ENCODE measurements around the gene CYSRT1.

Gene CYSRT1

DNA sequence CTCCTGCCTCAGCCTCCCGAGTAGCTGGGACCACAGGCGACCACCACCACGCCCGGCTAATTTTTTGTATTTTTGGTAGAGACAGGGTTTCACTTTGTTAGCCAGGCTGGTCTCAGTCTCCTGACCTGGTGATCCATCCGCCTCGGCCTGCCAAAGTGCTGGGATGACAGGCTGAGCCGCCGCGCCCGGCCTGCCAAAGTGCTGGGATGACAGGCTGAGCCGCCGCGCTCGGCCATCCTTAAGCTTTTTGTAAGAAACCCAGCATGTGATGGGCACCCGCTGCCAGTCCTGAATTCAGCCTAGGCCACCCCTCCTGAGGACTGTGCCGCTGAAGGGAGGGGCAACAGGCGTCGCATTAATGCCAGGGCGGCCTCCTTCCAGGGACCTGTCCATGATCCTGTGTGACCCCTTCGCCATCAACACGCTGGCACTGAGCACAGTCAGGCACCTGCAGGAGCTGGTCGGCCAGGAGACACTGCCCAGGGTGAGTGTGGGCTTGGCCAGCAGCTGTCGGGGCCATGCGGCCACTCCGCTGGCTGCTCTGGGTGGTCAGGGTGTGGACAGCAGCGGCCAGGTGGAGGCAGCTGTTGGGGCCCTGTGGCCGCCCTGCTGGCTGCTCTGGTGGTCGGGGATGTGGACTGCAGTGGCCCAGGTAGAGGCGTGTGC, 40.7 kb downstream of the CYSRT1 start:
- peak; percentile 62 for DNase-seq (ENCODE audit: low spot score)
- peaks cover 80% of the 10 kb centered on the region for H3K36me3 ChIP-seq (ENCODE audit: low read depth)
- ATAC-seq (ENCODE audit: low read depth) = no peak
- H3K9me3 ChIP-seq (ENCODE audit: severe bottlenecking) = no peaks in the 10 kb centered on the region
- no peak overlapping the region for H3K4me3 ChIP-seq (ENCODE audit: severe bottlenecking)
- no peaks in the 10 kb centered on the region for H3K27me3 ChIP-seq (ENCODE audit: insufficient read depth, poor library complexity, severe bottlenecking)
- TF ChIP-seq, protein P1, sequence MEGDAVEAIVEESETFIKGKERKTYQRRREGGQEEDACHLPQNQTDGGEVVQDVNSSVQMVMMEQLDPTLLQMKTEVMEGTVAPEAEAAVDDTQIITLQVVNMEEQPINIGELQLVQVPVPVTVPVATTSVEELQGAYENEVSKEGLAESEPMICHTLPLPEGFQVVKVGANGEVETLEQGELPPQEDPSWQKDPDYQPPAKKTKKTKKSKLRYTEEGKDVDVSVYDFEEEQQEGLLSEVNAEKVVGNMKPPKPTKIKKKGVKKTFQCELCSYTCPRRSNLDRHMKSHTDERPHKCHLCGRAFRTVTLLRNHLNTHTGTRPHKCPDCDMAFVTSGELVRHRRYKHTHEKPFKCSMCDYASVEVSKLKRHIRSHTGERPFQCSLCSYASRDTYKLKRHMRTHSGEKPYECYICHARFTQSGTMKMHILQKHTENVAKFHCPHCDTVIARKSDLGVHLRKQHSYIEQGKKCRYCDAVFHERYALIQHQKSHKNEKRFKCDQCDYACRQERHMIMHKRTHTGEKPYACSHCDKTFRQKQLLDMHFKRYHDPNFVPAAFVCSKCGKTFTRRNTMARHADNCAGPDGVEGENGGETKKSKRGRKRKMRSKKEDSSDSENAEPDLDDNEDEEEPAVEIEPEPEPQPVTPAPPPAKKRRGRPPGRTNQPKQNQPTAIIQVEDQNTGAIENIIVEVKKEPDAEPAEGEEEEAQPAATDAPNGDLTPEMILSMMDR (IDR thresholded peaks at IDR 0.05; ENCODE audit: poor library complexity, severe bottlenecking) = no peak
- H3K4me1 ChIP-seq (ENCODE audit: insufficient read depth, poor library complexity, severe bottlenecking) = no peaks in the 10 kb centered on the region
- H3K27ac ChIP-seq (ENCODE audit: poor library complexity, severe bottlenecking) = no peak overlapping the region

DNA sequence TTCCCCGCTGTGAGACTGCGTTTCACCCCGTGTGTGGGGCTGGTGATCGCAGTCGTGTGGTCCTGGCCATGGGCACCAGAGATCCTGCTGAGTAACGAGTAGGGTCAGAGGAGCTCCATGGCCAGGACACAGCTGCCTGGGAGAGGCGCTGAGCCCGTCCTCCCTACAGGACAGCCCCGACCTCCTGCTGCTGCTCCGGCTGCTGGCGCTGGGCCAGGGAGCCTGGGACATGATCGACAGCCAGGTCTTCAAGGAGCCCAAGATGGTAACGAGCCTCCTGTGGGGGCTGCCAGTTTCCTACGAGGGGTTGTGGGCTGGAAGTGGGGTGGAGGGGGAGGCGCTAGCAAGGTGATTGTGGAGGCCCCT, 41.2 kb downstream of the CYSRT1 start:
- no peak overlapping the region for H3K27ac ChIP-seq (ENCODE audit: poor library complexity, severe bottlenecking)
- no peaks in the 10 kb centered on the region for H3K27me3 ChIP-seq (ENCODE audit: insufficient read depth, poor library complexity, severe bottlenecking)
- H3K4me1 ChIP-seq (ENCODE audit: insufficient read depth, poor library complexity, severe bottlenecking) = no peaks in the 10 kb centered on the region
- TF ChIP-seq, protein P1 (IDR thresholded peaks at IDR 0.05; ENCODE audit: poor library complexity, severe bottlenecking) = no peak
- no peaks in the 10 kb centered on the region for H3K9me3 ChIP-seq (ENCODE audit: severe bottlenecking)
- ATAC-seq (ENCODE audit: low read depth) = no peak
- peaks cover 85% of the 10 kb centered on the region for H3K36me3 ChIP-seq (ENCODE audit: low read depth)
- peak; percentile 39 for DNase-seq (ENCODE audit: low spot score)
- no peak overlapping the region for H3K4me3 ChIP-seq (ENCODE audit: severe bottlenecking)

- TF ChIP-seq, protein P1 (IDR thresholded peaks at IDR 0.05; ENCODE audit: poor library complexity, severe bottlenecking) = no peak
- no peak for ATAC-seq (ENCODE audit: low read depth)
- peak; percentile 63 for DNase-seq (ENCODE audit: low spot score)
- Histone ChIP-seq H3K9me3 (ENCODE audit: severe bottlenecking) (no peaks in the 10 kb centered on the region), H3K4me1 (ENCODE audit: insufficient read depth, poor library complexity, severe bottlenecking) (no peaks in the 10 kb centered on the region), H3K27ac (ENCODE audit: poor library complexity, severe bottlenecking) (no peak overlapping the region), H3K4me3 (ENCODE audit: severe bottlenecking) (no peak overlapping the region), H3K27me3 (ENCODE audit: insufficient read depth, poor library complexity, severe bottlenecking) (no peaks in the 10 kb centered on the region), H3K36me3 (ENCODE audit: low read depth) (peaks cover 83% of the 10 kb centered on the region)
Measured at GRCh38 chr9:137266585-137267453, 41.8 kb downstream of the CYSRT1 start.

DNA sequence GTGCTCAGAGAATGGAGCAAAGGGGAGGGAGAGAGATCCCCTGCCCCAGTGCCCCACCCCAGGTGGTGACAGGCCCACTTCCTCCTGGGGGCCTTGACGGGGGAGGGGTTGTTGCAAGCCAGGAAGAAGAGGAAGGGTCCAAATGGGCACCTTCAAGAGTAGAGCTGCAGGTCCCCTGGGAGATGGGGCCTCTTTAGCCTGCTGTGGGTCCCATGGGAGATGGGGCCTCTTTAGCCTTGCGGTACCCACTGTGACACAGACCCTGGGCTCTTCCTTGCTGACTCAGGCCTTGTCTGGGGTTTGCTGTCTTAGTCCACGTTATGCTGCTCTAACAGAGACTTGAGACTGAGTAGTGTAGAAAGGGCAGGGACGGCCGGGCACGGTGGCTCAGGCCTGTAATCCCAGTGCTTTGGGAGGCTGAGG, 43.0 kb downstream of the CYSRT1 start:
- H3K9me3 ChIP-seq (ENCODE audit: severe bottlenecking) = no peaks in the 10 kb centered on the region
- ATAC-seq (ENCODE audit: low read depth) = no peak
- H3K4me3 ChIP-seq (ENCODE audit: severe bottlenecking) = no peak overlapping the region
- DNase-seq (ENCODE audit: low spot score) = peak; percentile 44
- no peaks in the 10 kb centered on the region for H3K27me3 ChIP-seq (ENCODE audit: insufficient read depth, poor library complexity, severe bottlenecking)
- H3K4me1 ChIP-seq (ENCODE audit: insufficient read depth, poor library complexity, severe bottlenecking) = no peaks in the 10 kb centered on the region
- H3K36me3 ChIP-seq (ENCODE audit: low read depth) = peaks cover 83% of the 10 kb centered on the region
- no peak overlapping the region for H3K27ac ChIP-seq (ENCODE audit: poor library complexity, severe bottlenecking)
- TF ChIP-seq, protein P1 (IDR thresholded peaks at IDR 0.05; ENCODE audit: poor library complexity, severe bottlenecking) = no peak
